ENCODE data around the gene BIRC6.
A peak's percentile ranks its signal among the peaks of the same experiment; 100 is the strongest.
"Not testable (repeated sequence)": the region's sequence is repeated elsewhere in the genome, so short reads cannot be mapped to it uniquely, and the experiment has no call there.

BIRC6 gene

GRCh38 chr2:32355976-32356680 is 695 bp upstream of the BIRC6 start:
- CTCF ChIA-PET: no interaction called here
- TF ChIP-seq, protein P1, sequence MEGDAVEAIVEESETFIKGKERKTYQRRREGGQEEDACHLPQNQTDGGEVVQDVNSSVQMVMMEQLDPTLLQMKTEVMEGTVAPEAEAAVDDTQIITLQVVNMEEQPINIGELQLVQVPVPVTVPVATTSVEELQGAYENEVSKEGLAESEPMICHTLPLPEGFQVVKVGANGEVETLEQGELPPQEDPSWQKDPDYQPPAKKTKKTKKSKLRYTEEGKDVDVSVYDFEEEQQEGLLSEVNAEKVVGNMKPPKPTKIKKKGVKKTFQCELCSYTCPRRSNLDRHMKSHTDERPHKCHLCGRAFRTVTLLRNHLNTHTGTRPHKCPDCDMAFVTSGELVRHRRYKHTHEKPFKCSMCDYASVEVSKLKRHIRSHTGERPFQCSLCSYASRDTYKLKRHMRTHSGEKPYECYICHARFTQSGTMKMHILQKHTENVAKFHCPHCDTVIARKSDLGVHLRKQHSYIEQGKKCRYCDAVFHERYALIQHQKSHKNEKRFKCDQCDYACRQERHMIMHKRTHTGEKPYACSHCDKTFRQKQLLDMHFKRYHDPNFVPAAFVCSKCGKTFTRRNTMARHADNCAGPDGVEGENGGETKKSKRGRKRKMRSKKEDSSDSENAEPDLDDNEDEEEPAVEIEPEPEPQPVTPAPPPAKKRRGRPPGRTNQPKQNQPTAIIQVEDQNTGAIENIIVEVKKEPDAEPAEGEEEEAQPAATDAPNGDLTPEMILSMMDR (conservative IDR thresholded peaks at IDR 0.05; ENCODE audit: low read depth): no peak
- H3K27ac ChIP-seq: peak overlapping the region; percentile 94
- POLR2A ChIA-PET (ENCODE audit: low non-redundant PET): interaction anchor here (0.9 kb wide), 1 partner anchor 25 kb away, joined by 4 read pairs; no protein-coding TSS in a partner anchor
- peak; percentile 46 for DNase-seq (ENCODE audit: low spot score)

GRCh38 chr2:32357318-32358110 is 691 bp downstream of the BIRC6 start:
- peak; percentile 34 for DNase-seq (ENCODE audit: low spot score)
- ChIA-PET CTCF (interaction anchor here (0.6 kb wide), 1 partner anchor 370 kb away, joined by 3 read pairs; no protein-coding TSS in a partner anchor), POLR2A (ENCODE audit: low non-redundant PET) (no interaction called here)
- TF ChIP-seq, protein P1 (conservative IDR thresholded peaks at IDR 0.05; ENCODE audit: low read depth): no peak
- peak overlapping the region; percentile 94 for H3K27ac ChIP-seq

DNA sequence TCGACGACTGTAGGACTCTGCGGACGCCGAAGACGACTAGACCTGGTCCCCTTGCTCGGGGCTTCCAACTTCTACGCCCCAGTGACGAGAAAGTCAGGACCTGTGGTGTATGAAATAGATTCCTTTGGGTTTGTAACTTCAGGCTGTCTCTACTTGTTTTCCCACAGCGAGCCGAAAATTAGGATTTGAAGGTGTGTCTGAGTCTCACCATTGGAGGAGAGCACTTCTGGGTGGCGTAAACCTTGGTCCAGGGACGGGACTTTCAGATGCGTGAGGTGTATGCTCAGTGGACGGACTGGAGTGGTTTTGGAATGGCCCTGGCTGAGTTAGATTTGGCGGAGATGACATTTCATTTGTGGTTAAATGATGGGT is 1.3 kb downstream of the BIRC6 start:
- CTCF ChIA-PET: no interaction called here
- peak; percentile 15 for DNase-seq (ENCODE audit: low spot score)
- H3K27ac ChIP-seq: peak overlapping the region; percentile 94
- TF ChIP-seq, protein P1 (conservative IDR thresholded peaks at IDR 0.05; ENCODE audit: low read depth): no peak
- POLR2A ChIA-PET (ENCODE audit: low non-redundant PET): no interaction called here

DNA sequence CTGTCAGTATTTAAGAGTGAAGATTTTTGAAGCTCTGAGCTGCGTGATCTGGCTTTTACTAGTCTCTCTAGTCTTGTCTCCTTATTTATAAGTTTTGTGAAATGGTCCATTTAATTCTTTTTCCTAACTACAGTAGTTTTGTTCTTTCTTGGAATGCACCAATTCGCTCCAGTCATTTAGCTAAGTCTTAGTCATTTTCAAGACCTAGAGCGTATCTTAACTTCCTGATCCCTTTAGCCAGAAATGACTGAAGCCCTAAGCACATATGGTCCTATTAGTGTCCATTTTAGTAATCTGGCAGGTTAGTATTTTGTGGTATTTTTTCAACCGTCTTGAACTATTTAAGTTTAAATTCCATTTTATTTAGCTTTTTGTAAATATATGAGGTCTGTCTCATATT is 3.6 kb downstream of the BIRC6 start:
- POLR2A ChIA-PET (ENCODE audit: low non-redundant PET): no interaction called here
- TF ChIP-seq, protein P1 (conservative IDR thresholded peaks at IDR 0.05; ENCODE audit: low read depth): no peak
- CTCF ChIA-PET: no interaction called here
- H3K27ac ChIP-seq: no peak overlapping the region
- DNase-seq (ENCODE audit: low spot score): no peak

GRCh38 chr2:32362997-32363396 is 6.2 kb downstream of the BIRC6 start:
- H3K27ac ChIP-seq; DNase-seq (ENCODE audit: low spot score); POLR2A ChIA-PET (ENCODE audit: low non-redundant PET): not testable (repeated sequence)
- CTCF ChIA-PET: interaction anchor here (0.6 to 1.3 kb wide), 2 partner anchors 24 to 1124 kb away, joined by 4 read pairs; no protein-coding TSS in a partner anchor

GRCh38 chr2:32363597-32363996 is 6.8 kb downstream of the BIRC6 start:
- TF ChIP-seq, protein P1 (conservative IDR thresholded peaks at IDR 0.05; ENCODE audit: low read depth): no peak
- DNase-seq (ENCODE audit: low spot score): no peak
- ChIA-PET POLR2A (ENCODE audit: low non-redundant PET) (no interaction called here), CTCF (interaction anchor here (0.6 kb wide), 1 partner anchor 1125 kb away, joined by 4 read pairs; no protein-coding TSS in a partner anchor)
- H3K27ac ChIP-seq: no peak overlapping the region

GRCh38 chr2:32364290-32364689 is 7.5 kb downstream of the BIRC6 start:
- POLR2A ChIA-PET (ENCODE audit: low non-redundant PET): interaction anchor here (0.6 kb wide), 1 partner anchor 11 kb away, joined by 4 read pairs; no protein-coding TSS in a partner anchor

GRCh38 chr2:32365679-32366078 is 8.9 kb downstream of the BIRC6 start:
- DNase-seq (ENCODE audit: low spot score); POLR2A ChIA-PET (ENCODE audit: low non-redundant PET): not testable (repeated sequence)

More at GRCh38 chr2:32364290-32364689, 7.5 kb downstream of the BIRC6 start:
- 0 out of 2 replicates have a peak overlapping the region, but pooled peaks have one; percentile 28 for H3K27ac ChIP-seq
- DNase-seq (ENCODE audit: low spot score); CTCF ChIA-PET: not testable (repeated sequence)

More at GRCh38 chr2:32365679-32366078, 8.9 kb downstream of the BIRC6 start:
- not testable (repeated sequence) for H3K27ac ChIP-seq
- CTCF ChIA-PET: interaction anchor here (0.6 kb wide), 1 partner anchor 43 kb away, joined by 3 read pairs; no protein-coding TSS in a partner anchor
